ENCODE results near the gene MB. TPM values are rescaled to one million over a fixed set of nuclear protein-coding genes. Genes with fewer than 3 reads are reported as not detected.

Gene MB
- total RNA-seq, 1 experiment from 2014 or later, result 0.94 TPM

DNA sequence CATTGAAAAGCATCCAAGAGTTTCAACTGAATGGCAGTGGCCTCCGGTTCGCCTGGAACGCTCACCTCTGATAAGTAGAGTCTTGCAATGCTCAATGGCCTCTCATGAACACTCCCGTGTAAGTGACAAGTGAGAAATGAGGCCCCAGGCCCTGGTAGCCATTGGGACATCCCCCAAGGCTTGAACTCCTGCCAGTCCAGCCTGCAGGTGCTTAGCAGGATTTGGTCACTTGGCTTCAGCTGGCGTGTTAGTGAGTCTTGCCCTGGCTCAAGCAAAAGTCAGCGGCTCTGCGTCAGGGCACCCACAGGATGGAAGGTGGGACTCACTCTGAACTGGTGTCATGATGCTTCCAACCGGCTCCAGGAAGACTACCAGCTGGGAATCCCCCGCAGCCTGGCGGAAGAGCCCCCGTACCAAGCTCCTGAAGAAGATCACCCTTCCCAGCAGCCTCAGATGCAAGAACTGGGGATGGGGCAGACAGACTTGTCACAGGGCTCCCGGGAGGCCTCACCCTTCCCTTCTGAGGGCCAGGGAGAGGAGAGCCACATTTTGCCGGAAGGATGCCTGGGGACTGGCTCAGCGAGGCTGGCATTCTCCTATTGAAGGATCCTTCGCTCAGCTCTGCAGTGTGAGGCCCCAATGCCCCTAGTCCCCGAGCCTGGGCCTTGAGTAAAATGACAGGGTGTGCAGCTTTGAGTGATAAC is 19.3 kb downstream of the MB start:
- DNase-seq (ENCODE audit: low read depth), result peak; percentile 35

DNA sequence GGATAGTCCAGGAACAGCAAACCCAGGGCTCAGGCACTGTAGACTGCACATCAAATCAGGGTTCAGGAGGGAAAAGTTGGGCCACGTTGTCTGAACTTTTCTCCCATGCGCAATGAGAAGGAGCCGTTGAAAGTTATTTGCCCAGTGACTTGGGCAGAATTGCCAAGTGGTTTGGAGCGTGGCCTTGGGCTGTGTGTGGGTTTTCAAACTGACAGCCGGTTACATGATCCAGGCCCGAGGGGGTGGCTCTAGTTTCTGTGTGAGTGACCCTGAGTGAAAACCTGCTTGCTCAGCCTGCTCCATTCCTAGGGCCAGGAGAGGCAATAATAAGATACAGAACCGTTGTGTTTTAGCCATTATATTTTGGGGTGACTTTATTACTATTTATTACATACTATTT is 20.3 kb downstream of the MB start:
- DNase-seq (ENCODE audit: low read depth), result no peak

DNA sequence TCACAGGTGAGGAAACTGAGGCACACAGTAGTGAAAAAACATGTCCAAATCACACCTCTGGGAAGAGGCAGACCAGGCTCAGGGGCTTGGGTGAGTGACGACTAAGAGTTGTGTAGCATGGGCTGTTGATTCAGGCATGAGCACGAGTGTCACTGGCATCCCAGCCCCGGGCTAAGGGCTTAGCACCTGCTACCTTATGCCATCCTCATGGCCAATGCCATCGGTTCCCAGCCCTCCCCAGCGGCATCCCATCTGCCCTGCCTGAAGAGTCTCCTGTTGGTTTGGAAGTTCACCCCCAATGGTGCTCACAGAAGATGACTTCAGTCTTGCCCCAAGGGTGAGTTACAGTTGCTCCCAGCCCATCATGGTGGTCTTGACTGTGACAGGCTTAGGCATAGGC is 22.4 kb downstream of the MB start:
- DNase-seq (ENCODE audit: low read depth), result no peak

DNA sequence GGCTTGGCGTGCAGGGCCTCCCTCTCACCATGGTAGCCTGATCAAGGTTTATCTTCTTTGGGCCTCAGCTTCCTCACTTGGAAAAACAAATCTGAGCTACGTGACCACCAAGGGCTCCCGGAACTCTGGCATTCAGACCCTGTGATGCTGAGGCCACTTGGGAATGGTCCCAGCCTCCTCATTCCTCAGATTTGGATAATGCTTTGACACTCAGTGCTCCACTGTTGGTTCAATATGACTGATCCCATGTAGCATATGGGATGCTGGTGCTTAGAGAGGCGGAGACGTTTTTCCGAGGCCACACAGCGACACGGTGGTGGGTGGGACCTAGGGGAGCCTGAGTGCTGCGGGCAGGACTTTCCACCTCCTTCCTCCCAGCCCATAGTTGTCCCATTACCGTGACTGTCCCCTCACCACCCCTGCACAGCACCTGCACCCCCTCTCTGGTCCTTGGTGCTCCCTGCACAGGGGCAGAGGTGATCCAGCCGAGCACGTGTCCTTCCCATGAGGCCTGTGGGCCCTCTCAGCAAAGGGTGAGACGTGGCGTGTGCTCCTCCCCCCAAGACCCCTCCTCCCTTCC is 23.1 kb downstream of the MB start:
- no peak for DNase-seq (ENCODE audit: low read depth)

DNA sequence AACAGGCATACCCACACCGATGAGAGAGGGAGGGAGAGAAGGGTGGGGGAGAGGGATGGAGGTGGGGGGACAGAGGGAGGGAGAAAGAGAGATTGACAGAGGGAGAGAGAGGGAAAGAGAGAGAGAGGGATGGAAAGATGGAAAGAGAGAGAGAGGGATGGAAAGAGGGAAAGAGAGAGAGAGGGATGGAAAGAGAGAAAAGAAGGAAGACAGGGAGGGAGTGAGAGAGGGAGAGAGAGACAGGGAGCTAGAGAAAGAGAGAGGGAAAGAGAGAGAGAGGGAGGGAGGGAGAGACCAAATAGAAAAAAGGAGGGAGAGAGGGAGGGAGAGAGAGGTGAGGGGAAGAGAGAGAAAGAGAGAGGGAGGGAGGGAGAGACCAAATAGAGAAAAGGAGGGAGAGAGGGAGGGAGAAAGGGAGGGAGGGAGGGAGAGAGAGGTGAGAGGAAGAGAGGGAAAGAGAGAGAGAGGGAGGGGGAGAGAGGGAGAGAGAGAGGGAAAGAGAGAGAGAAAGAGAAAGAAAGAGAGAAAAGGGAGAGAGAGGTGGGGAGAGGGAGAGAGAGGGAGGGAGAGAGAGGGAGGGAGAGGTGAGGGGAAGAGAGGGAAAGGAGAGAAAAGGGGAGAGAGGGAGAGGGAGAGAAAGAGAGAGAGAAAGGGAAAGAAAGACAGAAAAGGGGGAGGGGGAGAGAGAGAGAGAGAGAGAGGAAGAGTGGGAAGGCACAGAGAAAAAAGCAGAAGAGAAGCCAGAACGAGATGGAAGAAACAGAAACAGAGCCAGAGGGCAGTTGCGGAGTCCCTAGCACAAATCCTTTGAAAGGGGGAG is 23.8 kb downstream of the MB start:
- DNase-seq (ENCODE audit: low read depth), result no peak

DNA sequence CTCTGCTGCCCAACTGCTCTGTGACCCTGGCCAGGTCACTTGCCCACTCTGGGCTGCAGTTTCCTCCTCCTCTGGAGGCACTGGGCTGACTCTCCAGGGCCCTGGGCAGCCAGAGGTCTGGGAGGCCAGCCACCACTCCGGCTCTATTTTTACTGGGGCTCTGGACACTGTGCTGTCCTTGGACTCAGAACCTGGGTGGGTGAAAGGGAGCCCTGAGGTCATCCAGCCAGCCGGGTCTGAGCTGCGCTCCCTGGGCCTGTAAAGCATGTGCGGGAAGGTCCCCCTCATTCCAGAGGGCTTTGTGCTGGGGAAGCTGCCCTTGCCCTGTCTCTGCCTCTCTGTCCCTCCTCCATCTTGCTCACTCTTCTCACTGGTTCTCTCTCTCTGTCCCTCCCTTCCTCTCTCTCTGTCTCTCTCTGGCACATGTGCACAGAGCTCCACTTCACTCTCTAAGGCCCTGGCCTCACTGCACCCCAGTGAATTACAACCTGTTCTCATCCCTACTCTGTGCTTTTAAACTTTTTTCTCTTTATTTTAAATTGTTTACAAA is 24.6 kb downstream of the MB start:
- DNase-seq (ENCODE audit: low read depth), result no peak

DNA sequence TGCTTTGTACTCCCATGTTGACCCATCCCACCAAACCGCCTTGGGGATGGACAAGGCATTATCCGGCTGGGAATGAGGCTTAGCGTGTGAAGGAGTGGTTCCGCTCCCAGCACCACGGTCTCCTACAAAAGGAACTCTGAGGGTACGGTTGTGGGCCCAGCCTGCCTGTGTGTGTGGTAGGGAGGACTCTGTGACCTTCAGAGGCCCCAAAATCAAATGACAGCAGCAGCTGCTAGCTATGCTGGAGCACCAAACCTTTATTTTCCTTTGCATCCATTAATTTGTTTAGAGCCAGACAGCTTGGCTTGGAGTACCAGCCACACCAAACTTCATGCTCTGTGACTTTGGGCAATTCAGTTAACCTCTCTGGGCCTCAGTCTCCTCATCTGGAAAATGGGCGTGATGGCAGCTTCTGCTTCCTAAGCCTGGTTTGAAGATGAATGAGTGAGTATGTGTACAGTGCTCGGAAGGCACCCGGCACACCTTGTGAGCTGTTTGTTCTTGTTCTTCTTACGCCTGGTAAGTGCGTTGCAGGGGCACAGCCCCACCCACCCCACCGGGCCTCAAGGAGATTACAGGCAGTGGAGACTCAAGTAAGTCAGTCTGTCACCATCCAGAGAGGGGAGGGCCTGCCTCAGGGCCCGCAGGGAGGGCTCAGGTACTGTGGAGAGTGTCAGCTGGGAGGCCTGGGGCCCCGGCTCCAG is 25.3 kb downstream of the MB start:
- no peak for DNase-seq (ENCODE audit: low read depth)

DNA sequence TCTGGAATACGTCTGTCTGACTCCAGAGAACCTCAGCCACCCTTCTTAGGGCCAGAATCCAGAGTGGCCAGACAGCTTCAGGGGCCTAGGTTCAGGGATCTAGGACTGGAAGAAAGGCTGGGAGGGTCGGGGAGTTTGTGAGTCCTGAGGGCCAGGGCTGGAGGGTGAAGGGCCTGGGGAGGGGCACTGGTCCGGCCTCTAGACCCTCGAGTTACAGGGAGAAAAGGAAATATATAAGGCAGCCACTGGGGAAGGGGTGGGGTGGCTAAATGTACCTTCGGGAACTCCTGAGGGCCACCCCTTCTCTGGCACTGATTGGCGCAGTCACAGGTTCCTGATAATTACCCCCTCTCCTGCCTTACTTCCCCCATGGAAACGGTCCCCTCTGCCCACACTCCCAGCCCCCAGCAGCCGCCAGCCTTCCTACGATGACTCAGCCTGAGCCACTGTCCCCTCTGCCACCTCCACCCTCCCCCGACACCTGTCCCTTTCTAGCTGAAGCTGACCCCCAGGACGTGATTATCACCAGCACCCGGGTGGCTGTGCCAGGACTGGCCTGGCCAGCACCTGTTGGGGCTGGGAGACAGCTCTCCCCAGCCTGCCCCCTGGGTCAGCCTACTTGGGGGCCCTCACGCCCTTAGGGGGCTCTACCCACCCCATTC is 26.4 kb downstream of the MB start:
- no peak for DNase-seq (ENCODE audit: low read depth)

DNA sequence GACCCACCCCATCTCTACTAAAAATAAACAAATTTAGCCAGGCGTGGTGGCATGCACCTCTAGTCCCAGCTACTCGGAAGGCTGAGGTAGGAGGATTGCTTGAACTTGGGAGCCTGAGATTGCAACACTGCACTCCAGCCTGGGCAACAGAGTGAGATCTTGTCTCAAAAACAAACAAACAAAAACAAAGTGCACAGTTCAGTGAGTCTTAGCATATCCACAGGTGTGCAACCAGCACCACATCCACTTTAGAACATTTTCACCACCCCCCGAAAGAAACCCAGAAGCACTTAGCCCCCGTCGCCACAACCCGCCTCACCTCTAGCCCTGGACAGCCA is 27.4 kb downstream of the MB start:
- no peak for DNase-seq (ENCODE audit: low read depth)

DNA sequence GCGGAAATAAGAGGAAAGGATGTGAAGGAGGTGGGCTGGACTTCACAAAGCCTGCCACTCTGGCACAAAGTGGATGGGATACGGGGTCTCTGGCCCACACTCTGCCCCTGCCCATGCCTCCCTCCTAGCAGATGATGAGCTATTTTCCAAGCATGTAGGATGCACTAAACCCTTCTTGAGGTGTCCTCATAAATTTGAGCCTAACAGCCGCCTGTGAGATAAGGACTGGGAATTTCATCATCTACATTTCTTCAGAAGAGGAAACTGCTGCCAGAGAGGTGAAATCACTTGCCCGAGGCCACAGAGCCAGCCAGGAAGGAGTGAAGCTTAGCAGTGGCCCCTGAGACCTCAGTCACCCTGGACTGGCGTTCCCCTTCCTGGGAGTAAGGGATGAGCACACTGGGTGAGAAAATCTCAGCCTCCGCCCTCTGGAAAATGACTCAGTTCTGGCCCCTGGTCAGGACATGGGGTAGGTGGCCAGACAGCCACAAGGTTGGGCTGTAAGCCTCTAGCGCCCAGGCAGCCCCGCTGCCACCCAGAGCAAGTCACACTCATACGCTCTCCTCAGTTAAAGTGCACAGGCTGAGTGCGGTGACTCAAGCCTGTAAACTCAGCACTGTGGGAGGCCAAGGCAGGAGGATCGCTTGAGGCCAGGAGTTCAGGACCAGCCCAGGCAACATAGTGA is 27.9 kb downstream of the MB start:
- DNase-seq (ENCODE audit: low read depth), result peak; percentile 99

DNA sequence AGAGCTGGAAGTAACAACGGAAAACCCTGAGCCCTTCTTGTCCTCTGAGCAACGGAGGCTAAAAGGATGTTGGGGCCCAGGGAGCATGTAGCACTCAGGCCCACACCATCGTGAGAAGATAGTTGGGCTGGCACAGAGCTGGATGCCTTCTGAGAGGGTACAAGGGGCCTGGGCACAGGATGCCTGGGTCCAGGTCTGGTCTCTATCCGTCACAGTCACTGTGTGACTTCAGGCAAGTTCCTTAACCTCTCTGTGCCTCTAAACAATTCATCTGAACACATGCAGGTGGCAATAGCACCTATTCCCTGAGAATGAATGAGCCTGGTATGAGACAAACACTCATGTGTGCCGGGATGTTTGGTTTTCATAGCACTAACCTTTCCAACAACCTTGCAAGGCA is 29.2 kb downstream of the MB start:
- no peak for DNase-seq (ENCODE audit: low read depth)

DNA sequence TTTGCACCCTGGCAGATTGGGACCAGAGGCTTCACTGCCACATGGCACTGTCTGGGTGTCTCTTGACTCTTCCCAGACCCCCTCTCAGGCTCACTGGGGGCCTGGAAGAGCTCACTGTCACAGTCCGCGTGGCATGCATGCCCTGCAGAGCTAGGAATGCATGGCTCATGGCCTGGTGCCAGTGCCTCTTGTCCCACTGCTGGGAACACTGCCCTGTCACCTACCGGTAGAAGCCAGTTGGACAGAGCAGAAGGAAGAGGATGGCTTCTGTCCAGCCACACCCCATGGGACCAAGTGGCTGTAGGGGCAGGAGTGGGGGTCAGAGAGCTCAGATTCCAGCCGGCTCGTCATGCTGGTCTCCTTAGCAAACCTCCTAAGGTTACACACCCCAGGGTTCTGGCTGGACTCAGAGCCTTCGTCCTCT is 29.7 kb downstream of the MB start:
- peak; percentile 53 for DNase-seq (ENCODE audit: low read depth)

DNA sequence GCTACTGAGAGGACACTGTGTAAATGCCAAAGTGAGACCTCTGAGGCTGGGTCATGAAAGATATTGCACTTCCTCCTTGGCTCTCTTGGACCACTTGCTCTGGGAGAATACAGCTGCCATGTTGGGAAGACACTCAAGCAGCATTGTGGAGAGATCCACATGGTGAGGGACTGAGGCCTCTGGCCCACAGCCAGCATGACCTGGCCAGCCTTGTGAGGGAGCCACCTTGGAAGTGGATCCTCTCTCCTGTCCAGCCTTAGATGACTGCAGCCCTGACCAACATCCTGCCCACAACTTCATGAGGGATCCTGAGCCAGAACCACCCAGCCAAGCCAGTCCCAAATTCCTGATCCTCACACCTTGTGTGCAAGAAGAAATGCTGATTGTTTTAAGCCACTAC is 30.4 kb downstream of the MB start:
- peak; percentile 32 for DNase-seq (ENCODE audit: low read depth)

DNA sequence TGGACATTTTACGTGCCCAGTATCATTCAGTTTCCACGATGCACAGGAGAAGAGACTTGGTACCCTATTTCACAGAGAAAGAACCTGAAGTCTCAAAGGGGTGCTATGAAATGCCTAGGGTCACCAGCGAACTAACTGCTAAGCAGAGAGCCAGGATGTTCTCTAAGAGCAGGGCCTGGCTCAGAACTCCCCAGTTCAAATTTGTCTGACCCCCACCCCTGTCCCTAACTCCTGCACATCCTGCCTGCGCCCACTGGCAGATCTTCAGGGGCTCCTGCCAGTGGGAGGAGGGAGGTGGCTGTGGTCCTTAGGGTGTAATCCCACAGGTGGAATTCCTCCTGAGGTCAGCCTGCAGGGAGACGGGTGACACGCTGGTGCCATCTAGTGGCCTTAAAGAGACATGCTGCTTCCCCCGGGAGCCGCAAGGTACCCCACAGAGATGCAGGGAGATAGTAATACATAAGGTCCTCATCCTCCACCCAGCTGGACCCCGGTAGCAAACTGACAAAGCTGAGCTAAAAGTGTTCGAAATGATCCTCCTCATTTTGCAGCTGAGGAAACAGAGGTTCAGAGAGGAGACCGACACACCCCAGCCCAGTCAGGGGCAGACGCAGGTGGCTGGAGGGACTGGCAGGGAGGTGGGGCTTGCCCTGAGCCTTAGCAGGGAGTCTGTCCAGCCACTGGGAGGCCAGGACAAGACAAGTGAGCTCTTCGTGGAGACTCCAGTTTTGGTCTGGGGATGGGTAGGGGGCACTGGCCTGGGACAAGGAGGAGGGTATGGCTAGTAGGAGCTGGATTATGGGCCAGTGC is 34.1 kb downstream of the MB start:
- peak; percentile 56 for DNase-seq (ENCODE audit: low read depth)

DNA sequence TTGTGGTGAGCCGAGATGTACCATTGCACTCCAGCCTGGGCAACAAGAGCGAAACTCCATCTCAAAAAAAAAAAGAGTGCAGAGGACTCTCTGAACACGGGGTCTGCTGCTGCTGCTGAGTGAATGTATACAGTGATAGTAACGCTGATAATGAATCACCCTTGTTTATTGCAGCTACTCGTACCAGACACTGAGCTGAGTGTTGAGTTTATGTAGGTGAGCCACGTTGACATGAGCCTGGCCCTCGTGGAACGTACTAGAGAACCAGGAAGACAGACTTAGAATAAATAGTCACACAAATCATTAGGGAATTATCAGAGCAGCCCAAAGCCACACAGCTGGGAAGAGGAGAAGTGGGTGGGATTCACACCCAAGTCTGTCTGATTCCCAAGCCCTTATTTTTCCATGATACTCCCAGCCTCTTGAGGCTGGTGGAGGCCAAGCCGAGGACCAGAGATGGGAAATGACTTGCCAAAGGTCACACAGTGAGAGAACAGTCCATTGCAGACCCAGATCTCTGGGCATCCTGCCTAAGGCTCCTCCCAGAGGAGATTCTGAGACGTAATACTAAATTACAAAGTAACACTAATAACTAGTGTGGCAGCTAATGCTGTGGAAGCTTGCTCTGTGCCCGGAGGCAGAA is 34.8 kb downstream of the MB start:
- no peak for DNase-seq (ENCODE audit: low read depth)

DNA sequence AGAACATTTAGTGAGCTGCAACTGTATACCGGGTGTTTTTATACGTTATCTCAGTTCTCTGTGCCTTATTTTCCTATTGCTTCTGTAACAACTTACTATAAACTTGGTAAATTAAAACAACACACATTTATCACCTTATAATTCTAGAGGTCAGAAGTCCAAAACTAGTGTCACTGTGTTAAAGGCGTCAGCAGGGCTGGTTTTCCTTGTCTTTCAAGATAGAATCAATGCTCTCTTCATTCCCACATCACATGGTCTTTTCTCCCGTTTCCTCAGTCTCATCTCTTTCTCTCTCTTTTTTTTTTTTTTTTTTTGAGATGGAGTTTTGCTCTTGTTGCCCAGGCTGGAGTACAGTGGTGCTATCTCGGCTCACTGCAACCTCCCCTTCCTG is 36.1 kb downstream of the MB start:
- DNase-seq (ENCODE audit: low read depth), result no peak

DNA sequence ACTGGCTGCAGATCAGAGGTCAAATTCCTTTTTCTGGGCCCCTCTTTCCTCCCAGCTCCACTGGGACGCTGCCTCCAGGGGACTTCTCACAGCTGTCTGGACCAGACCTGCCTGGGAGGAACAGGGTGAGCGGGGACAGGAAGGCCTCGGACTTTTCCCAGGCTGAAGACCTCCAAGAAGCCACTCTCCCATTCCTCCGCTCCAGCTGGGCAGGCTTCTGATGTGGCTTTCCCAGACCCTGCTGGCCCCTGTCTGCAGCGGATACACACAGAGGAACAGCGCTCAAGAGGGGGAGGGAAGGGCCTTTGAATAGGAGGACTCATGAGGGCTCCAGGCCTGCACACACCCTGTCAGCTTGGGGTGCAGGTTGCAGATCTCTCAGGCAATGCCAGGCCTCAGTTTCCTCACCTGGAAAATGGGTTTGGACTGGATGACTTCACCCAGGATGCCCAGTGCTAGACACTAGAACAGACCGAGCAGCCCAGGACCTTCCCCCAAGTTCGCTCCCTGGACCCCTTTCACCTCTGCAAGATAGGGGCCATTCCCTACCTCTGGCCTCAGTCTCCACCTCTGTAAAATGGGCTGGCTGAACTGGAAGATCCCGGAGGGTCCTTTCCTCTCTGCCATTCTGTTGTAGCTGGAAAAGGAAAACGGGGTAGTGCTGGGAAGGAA is 36.6 kb downstream of the MB start:
- DNase-seq (ENCODE audit: low read depth), result no peak

DNA sequence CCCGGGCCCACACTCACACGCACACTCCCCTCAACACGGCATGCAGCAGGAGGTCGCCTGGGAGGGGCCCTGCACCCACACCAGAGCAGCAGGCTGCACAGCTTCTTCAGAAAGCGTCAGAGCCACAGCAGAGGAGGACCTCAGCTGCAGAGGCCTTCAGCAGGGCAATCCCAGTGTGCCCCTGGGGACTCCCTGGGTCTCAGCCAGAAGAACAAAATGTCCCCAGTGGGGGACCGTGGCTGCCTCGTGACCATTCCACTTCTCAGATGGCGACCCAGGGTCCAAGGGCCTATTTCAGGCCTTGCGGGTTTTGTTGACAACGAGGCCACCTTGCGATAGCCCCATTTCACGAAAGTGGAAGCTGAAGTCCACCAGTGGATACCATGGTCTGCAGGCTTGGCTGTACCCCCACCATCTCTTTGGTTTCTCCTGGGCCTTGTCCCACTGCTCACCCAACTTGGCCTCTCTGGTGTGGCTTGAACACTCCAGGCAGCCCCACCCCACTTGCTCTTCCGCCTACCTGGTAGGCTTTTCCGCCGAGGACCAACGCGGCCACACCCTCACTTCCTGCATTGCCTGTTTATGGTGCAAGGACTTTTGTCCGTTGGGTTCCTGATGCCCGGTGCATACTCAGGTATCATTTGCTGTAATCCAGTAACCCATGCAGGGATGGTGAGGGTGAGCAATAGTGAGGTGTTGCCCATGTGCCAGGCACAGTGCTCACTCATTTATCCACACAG is 38.1 kb downstream of the MB start:
- DNase-seq (ENCODE audit: low read depth), result no peak
